ENCODE results near the gene ARHGAP24.

GRCh38 chr4:86035688-86036087 is 560.7 kb downstream of the ARHGAP24 start:
- TF ChIP-seq CTCF (IDR thresholded peaks at IDR 0.05), result no peak
- TF ChIP-seq POLR2A (IDR thresholded peaks at IDR 0.05), result no peak
- no peak for TF ChIP-seq EP300 (IDR thresholded peaks at IDR 0.05)
- no peak for TF ChIP-seq POLR2AphosphoS5 (IDR thresholded peaks at IDR 0.05)
